Esophagus muscularis mucosa (tissue), 4 donors: Measurements from ENCODE around the gene FXYD4. TPM values are rescaled to one million over a fixed set of nuclear protein-coding genes. Genes with fewer than 3 reads are reported as not detected.

Experiments
- DNase-seq: peaks from one replicate; pipeline ENCODE4 v3.0.0-alpha.2; 2017; ENCODE audit errors: extremely low spot score
- H3K27ac ChIP-seq, 4 donors: fragments of 200-600 bp; sonication (generic); replicated peaks in 1 of 4; 1 replicate in 3 of 4; 2 replicates in 1 of 4; pipeline ENCODE4 v1.5.1; 2016 to 2019; ENCODE audit warnings: mild to moderate bottlenecking in 1 of 4
- H3K27me3 ChIP-seq, 4 donors: fragments of 200-600 bp; sonication (generic); one replicate each; pipeline versions ENCODE4 v1.5.1 to v1.6.0; 2016 to 2019
- H3K36me3 ChIP-seq, 4 donors: fragments of 200-600 bp; sonication (generic); one replicate each; pipeline ENCODE4 v1.5.1; 2016 to 2019
- H3K4me1 ChIP-seq, 4 donors: fragments of 200-600 bp; sonication (generic); one replicate each; pipeline ENCODE4 v1.5.1; 2016 to 2019
- H3K4me3 ChIP-seq, 4 donors: fragments of 200-600 bp; sonication (generic); 1 replicate in 2 of 4; 2 replicates in 2 of 4; pipeline ENCODE4 v1.5.1; 2016 to 2019; ENCODE audit warnings: mild to moderate bottlenecking in 4 of 4, moderate library complexity in 1 of 4
- H3K9me3 ChIP-seq, 4 donors: fragments of 200-600 bp; sonication (generic); 1 replicate in 3 of 4; 2 replicates in 1 of 4; pipeline ENCODE4 v1.5.1; 2016 to 2019
- CTCF ChIP-seq, 3 experiments: fragments of 200-600 bp in 2 of 3; fragments of 450-650 bp in 1 of 3; sonication (generic) in 2 of 3; IDR thresholded peaks; one replicate each; pipeline ENCODE4 v1.5.1; 2017 to 2019; ENCODE audit warnings: antibody characterized with exemption in 3 of 3, mild to moderate bottlenecking in 2 of 3, moderate library complexity in 1 of 3
- EP300 ChIP-seq: sonication (generic); formaldehyde crosslinking; IDR thresholded peaks from one replicate; pipeline ENCODE4 v1.6.1; 2017; ENCODE audit warnings: antibody characterized with exemption
- POLR2A ChIP-seq: fragments of 450-650 bp; IDR thresholded peaks from one replicate; pipeline ENCODE4 v1.6.1; 2017; ENCODE audit warnings: antibody characterized with exemption, moderate library complexity, mild to moderate bottlenecking, low read depth
- POLR2AphosphoS5 ChIP-seq, 2 donors: sonication (generic); formaldehyde crosslinking; IDR thresholded peaks; one replicate each; pipeline ENCODE4 v1.6.1; 2017; ENCODE audit warnings: antibody characterized with exemption in 2 of 2
- WGBS: methylation state at CpG from one replicate; pipeline ENCODE4 v1.1.5; 2018; 5-methylcytosine and 5-hydroxymethylcytosine counted together
- intact Hi-C: fragments of 100-400 bp; cut with DNase I; formaldehyde crosslinking; loops from one replicate; pipeline ENCODE4 v1.15.1; 2023
- total RNA-seq, 4 donors: library from RNA; depleted of rRNA; stranded (reverse); fragments of >200 nt; gene quantifications; one replicate each; pipeline versions ENCODE4 v1.1.0 to v1.2.1, GENCODE V29; 2016

FXYD4 gene
- total RNA-seq, 4 donors from 2014 or later, result not detected

DNA sequence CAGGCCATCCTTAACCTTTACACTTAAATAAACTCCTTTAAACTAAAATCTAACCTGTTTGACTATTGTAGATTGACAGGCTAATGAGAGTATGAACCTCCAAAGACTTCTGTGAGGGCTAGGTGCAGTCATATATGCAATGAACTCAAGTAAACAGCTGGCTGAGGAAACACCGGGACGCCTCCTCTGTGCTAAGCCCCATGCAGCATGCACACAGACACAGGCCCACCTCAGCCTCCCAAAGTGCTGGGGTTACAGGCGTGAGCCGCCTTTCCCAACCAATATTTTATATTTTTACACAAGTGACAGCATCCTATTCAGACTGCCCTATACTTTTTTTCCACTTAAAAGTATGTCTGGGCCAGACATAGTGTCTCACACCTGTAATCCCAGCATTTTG lies 1.5 kb upstream of the FXYD4 start:
- DNase-seq, result no peak
- Histone ChIP-seq H3K9me3 (no peaks in the 10 kb centered on the region), H3K4me3 (no peak overlapping the region), H3K27ac (no peak overlapping the region), H3K27me3 (no peaks in the 10 kb centered on the region), H3K36me3 (no peaks in the 10 kb centered on the region), H3K4me1 (peaks cover 0 to 2% (median 0%) of the 10 kb centered on the region in 4 donors)
- no peak for TF ChIP-seq POLR2A
- 89% methylated on average over 4 of the region's 4 CpGs for WGBS
- intact Hi-C loops, result no loop called here

GRCh38 chr10:43370671-43371215 lies 693 bp upstream of the FXYD4 start:
- H3K4me1 ChIP-seq, result peaks cover 0 to 2% (median 0%) of the 10 kb centered on the region in 4 donors
- no peaks in the 10 kb centered on the region for H3K36me3 ChIP-seq
- no peaks in the 10 kb centered on the region for H3K9me3 ChIP-seq
- H3K27me3 ChIP-seq, result no peaks in the 10 kb centered on the region
- 91% methylated on average over 7 of the region's 9 CpGs for WGBS
- no peak overlapping the region for H3K4me3 ChIP-seq
- DNase-seq, result no peak
- intact Hi-C loops, result no loop called here
- no peak overlapping the region for H3K27ac ChIP-seq
- TF ChIP-seq EP300, result no peak
- TF ChIP-seq CTCF (IDR thresholded peaks at IDR 0.05), result no peak
- no peak for TF ChIP-seq POLR2A
- TF ChIP-seq POLR2AphosphoS5 (IDR thresholded peaks at IDR 0.05), result no peak

DNA sequence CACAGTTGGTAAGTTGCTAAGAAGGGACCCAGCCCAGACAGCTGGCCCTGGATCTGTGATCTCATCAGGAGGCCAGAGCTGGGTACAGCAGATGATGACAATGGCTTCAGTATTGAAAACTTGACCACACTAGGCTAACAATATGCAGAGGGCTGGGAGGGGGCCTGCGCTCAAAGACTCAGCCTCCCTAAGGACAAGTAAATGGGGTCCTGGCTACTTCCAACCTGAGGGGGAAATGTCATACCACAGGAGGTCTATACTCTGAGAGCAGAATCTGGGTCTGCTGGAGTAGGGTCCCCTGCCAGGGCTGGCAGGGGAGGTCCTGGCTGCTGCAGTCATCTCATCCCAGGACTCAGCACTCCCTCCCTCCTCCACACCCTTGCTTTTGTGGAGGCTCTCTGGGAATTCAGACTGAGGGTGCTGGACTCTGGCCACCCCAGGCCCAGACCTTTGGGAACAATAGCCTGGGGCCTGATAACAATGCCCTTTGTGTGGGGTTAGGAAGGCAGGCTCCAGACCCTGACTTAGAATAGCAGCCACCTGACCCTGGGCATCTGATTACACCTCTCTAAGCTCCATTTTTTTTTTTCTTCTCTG lies 1.4 kb downstream of the FXYD4 start:
- no peak overlapping the region for H3K27ac ChIP-seq
- intact Hi-C loops, result no loop called here
- 100% methylated on average over 1 of the region's 1 CpG for WGBS
- no peak for DNase-seq
- no peaks in the 10 kb centered on the region for H3K27me3 ChIP-seq
- no peaks in the 10 kb centered on the region for H3K36me3 ChIP-seq
- H3K4me3 ChIP-seq, result no peak overlapping the region
- no peaks in the 10 kb centered on the region for H3K9me3 ChIP-seq
- H3K4me1 ChIP-seq, result peaks cover 0 to 2% (median 0%) of the 10 kb centered on the region in 4 donors
- no peak for TF ChIP-seq EP300

GRCh38 chr10:43373461-43373860 lies 2.0 kb downstream of the FXYD4 start:
- Histone ChIP-seq H3K4me1 (peaks cover 0 to 2% (median 0%) of the 10 kb centered on the region in 4 donors), H3K36me3 (no peaks in the 10 kb centered on the region), H3K9me3 (no peaks in the 10 kb centered on the region), H3K27me3 (no peaks in the 10 kb centered on the region), H3K4me3 (no peak overlapping the region), H3K27ac (no peak overlapping the region)
- TF ChIP-seq POLR2AphosphoS5 (IDR thresholded peaks at IDR 0.05) (no peak), CTCF (IDR thresholded peaks at IDR 0.05) (no peak), EP300 (no peak), POLR2A (no peak)
- WGBS, result 100% methylated on average over 1 of the region's 5 CpGs
- intact Hi-C loops, result no loop called here
- no peak for DNase-seq

DNA sequence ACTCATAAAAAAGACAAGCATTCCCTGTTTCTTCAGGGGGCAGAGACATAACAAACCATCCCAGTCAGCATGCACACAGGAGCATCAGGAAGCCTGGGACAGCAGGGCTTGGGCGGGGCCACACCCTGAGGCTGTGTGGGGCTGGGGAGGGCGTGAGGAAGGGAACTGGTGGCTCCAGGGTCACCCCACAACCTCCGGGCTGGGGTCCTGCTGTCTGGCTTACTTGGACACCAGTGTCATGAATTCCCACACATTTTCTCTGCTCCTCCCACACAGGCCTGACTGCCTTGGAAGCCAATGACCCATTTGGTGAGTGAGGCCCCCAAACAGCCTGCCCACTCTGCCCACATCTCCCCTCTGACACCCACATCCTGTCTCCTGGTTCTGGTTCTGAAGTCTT lies 2.8 kb downstream of the FXYD4 start:
- H3K4me3 ChIP-seq, result no peak overlapping the region
- H3K36me3 ChIP-seq, result no peaks in the 10 kb centered on the region
- H3K27ac ChIP-seq, result no peak overlapping the region
- peaks cover 0 to 2% (median 0%) of the 10 kb centered on the region in 4 donors for H3K4me1 ChIP-seq
- no peak for DNase-seq
- H3K9me3 ChIP-seq, result no peaks in the 10 kb centered on the region
- WGBS, result 80% methylated on average over 2 of the region's 3 CpGs
- TF ChIP-seq CTCF (IDR thresholded peaks at IDR 0.05), result no peak
- no peak for TF ChIP-seq POLR2AphosphoS5 (IDR thresholded peaks at IDR 0.05)
- no peak for TF ChIP-seq POLR2A
- TF ChIP-seq EP300, result no peak
- intact Hi-C loops, result no loop called here
- H3K27me3 ChIP-seq, result no peaks in the 10 kb centered on the region
